Epithelial cell of proximal tubule (primary cell): ENCODE data around the gene KRTAP1-4. TPM values are rescaled to one million over a fixed set of nuclear protein-coding genes. Genes with fewer than 3 reads are reported as not detected.

ENCODE experiments used
- DNase-seq: peaks from one replicate; pipeline ENCODE4 v3.0.0-alpha.2; 2011; ENCODE audit warnings: low read depth
- H3K4me3 ChIP-seq: 2 replicates; pipeline ENCODE4 v1.5.1; 2011; ENCODE audit warnings: low read depth, mild to moderate bottlenecking, low read length
- CTCF ChIP-seq: conservative IDR thresholded peaks from 2 replicates; pipeline ENCODE4 v1.5.1; 2012; ENCODE audit warnings: low read depth, mild to moderate bottlenecking, low read length
- total RNA-seq: library from RNA; depleted of rRNA; stranded (reverse); fragments of >200 nt; gene quantifications from 2 replicates; pipeline ENCODE4 v1.2.3, GENCODE V29; 2015

KRTAP1-4 gene, protein sequence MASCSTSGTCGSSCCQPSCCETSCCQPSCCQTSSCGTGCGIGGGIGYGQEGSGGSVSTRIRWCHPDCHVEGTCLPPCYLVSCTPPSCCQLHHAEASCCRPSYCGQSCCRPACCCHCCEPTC
- not detected in 2 replicates for total RNA-seq

- no peak within 1 kb of the TSS for H3K4me3 ChIP-seq
- TF ChIP-seq CTCF: no peak
- DNase-seq: no peak
These were observed at the start of gene KRTAP1-4 for GRCh38 chr17:41029633-41030245. KRTAP1-4 (minus strand) TSS chr17:41030195; CDS start chr17:41030078, 117 bp downstream.

DNA sequence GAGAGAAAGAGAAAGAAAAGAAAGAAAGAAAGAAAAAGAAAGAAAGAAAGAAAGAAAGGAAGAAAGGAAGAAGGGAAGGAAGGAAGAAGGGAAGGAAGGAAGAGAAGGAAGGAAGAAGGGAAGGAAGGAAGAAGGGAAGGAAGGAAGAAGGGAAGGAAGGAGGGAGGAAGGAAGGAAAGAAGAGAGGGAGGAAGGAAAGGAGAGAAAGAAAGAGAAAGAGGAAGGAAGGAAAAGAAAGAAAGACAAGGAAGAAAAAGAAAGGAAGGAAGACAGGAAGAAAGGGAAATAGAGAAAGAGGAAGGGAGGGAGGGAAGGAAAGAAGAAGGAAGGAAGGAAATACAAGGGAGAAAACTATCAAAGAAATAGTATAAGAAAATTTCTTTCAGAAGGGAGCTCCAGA, 46.8 kb upstream of the KRTAP1-4 start:
- H3K4me3 ChIP-seq: no peak overlapping the region
- no peak for DNase-seq
- no peak for TF ChIP-seq CTCF

- no peak overlapping the region for H3K4me3 ChIP-seq
- DNase-seq: no peak
- TF ChIP-seq CTCF: no peak
These were observed 43.7 kb upstream of the KRTAP1-4 start for GRCh38 chr17:41073676-41074075.

DNA sequence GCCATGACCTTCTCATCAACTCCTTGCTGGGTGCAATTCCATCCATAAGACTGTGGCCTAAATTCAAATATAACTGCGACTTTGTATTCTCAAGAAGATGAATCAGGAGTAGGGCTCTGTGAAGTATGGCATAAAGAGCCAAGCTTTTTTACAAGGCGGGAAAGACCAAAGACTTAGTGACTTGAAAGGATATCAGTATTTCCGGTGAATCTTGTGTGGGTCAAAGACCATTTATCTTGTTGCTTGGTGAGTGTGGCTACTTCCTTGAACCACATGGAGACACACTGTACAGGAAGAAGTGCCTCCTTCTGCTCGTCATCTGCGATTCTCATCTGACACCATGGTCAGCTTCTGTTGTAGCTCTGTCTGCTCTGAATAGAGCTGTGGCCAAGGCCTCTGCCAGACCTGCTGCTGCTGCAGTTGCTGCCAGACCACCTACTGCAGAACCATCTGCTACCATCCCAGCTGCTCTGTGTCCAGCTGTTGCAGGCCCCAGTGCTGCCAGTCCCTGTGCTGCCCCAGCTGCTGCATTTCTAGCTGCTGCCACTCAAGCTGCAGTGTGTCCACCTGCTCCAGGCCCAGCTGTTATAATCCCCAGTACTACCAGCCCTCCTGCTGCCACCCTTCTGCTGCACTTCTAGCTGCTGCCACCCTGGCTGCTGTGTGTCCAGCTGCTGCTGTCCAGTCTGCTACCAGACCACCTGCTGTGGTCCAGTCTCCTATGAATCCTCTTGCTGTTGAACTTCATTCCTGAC, 41.8 kb upstream of the KRTAP1-4 start:
- no peak for DNase-seq
- TF ChIP-seq CTCF: no peak
- no peak overlapping the region for H3K4me3 ChIP-seq

- TF ChIP-seq CTCF: no peak
- DNase-seq: no peak
- no peak overlapping the region for H3K4me3 ChIP-seq
These were observed 39.0 kb upstream of the KRTAP1-4 start for GRCh38 chr17:41069031-41069430.

DNA sequence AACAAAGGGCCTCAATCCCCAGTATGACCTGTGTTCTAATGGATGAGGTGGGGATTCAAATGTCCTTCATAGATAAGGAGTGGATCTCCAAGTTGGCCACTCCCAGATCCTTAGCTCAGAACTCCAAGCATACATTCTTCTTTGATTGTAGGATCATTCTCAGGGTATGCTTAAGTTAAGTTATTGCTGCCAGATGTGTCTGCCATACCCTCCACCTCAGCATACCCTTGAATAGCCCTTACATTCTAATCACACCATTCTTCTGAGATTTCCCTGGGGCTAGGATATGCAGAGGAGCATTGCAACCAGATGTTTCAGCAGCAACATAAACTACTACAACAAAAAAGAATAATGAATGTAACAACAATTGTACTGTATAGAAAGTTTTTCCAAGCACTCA, 37.3 kb upstream of the KRTAP1-4 start:
- H3K4me3 ChIP-seq: no peak overlapping the region
- TF ChIP-seq CTCF: no peak
- DNase-seq: no peak
